Stomach smooth muscle (tissue), 2 donors: ENCODE results near the gene HELZ.
"Not testable (repeated sequence)": the region's sequence is repeated elsewhere in the genome, so short reads cannot be mapped to it uniquely, and the experiment has no call there.

ENCODE experiments used
- H3K27ac ChIP-seq: one replicate; pipeline ENCODE4 v1.7.0; 2013; ENCODE audit warnings: mild to moderate bottlenecking, low read length, inconsistent platforms
- H3K27me3 ChIP-seq, 2 donors: one replicate each; pipeline ENCODE4 v1.7.0; 2013; ENCODE audit warnings: low read length in 2 of 2; ENCODE audit not compliant: insufficient read depth in 2 of 2, control insufficient read depth in 1 of 2
- H3K36me3 ChIP-seq, 2 donors: one replicate each; pipeline ENCODE4 v1.7.0; 2013; ENCODE audit warnings: low read length in 2 of 2; ENCODE audit not compliant: control insufficient read depth in 2 of 2, insufficient read depth in 2 of 2
- H3K4me1 ChIP-seq: one replicate; pipeline ENCODE4 v1.7.0; 2013; ENCODE audit warnings: low read length; ENCODE audit not compliant: control insufficient read depth, insufficient read depth
- H3K4me3 ChIP-seq, 2 donors: one replicate each; pipeline ENCODE4 v1.7.0; 2013; ENCODE audit warnings: low read length in 2 of 2
- H3K9ac ChIP-seq, 2 donors: one replicate each; pipeline ENCODE4 v1.7.0; 2013; ENCODE audit warnings: low read length in 2 of 2, mild to moderate bottlenecking in 1 of 2
- H3K9me3 ChIP-seq, 2 donors: one replicate each; pipeline ENCODE4 v1.7.0; 2013; ENCODE audit warnings: low read length in 2 of 2; ENCODE audit not compliant: control insufficient read depth in 2 of 2
- donor health status: healthy.
- donor health status: Pancreatic carcinoma.

The HELZ gene

DNA sequence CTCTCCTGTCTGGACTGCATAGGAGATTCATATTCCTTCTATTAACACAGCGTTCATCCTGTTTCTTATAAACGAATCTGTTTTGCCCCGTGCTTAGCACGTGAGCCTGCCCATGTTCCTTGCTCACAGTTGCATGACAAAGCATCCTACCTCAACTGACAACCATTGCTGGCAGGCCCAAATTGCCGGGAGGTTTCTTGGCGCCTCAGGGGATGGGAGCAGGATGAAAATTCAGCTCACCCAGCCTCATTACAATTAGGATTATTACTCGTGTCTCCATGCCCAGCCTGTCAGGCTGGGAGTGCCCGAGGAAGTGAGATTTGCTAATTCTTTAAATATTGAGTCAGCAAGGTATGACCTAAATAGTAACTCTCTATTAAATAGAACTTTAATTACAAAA lies 36.7 kb upstream of the HELZ start:
- Histone ChIP-seq H3K9ac (no peak overlapping the region), H3K27ac (no peak overlapping the region), H3K4me3 (no peak overlapping the region), H3K9me3 (no peaks in the 10 kb centered on the region), H3K36me3 (no peaks in the 10 kb centered on the region), H3K27me3 (no peaks in the 10 kb centered on the region), H3K4me1 (peaks cover 2% of the 10 kb centered on the region)

DNA sequence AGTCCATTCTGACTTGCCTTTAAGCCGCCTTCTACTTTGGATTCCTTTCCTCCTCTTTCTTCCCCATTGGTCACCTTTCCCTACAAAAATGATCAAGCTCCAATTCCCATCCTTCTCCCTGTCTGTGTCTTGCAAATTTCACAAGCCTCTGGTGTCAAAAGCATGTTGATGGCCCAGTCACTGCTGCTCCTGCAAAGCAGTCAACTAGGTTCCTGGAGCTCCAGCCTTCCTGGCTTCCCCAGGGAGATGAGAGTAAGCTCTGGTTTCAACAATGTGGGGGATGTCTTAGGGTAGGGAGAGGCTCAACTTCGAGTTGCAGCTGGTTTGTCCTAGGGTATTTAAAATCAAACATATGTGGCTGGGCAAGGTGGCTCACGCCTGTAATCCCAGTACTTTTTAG lies 36.1 kb upstream of the HELZ start:
- H3K9me3 ChIP-seq, result no peaks in the 10 kb centered on the region
- H3K27me3 ChIP-seq, result no peaks in the 10 kb centered on the region
- no peak overlapping the region for H3K4me3 ChIP-seq
- H3K27ac ChIP-seq, result no peak overlapping the region
- H3K4me1 ChIP-seq, result peaks cover 2% of the 10 kb centered on the region
- no peaks in the 10 kb centered on the region for H3K36me3 ChIP-seq
- H3K9ac ChIP-seq, result no peak overlapping the region

DNA sequence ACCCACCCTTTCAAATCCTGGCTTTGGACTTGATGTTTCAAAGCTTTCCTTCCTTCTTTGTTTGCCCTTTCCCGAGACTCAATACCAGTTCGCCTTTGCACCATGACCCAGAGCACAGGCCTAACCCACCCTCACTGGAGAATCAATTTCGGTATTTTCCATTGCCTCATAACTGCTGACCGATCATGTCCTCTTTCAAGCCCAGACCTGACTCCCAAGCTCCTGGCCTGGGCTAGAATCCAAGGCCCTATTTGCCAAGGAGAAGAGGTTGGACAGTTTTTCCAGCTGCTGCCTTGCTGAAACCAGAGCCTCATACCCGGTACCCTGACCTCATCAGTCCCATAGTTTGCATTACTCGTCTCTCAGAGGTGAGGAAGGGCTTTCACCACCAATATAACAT lies 35.3 kb upstream of the HELZ start:
- H3K27ac ChIP-seq, result no peak overlapping the region
- H3K4me1 ChIP-seq, result peaks cover 2% of the 10 kb centered on the region
- H3K27me3 ChIP-seq, result no peaks in the 10 kb centered on the region
- H3K9ac ChIP-seq, result no peak overlapping the region
- no peaks in the 10 kb centered on the region for H3K9me3 ChIP-seq
- no peak overlapping the region for H3K4me3 ChIP-seq
- H3K36me3 ChIP-seq, result no peaks in the 10 kb centered on the region

DNA sequence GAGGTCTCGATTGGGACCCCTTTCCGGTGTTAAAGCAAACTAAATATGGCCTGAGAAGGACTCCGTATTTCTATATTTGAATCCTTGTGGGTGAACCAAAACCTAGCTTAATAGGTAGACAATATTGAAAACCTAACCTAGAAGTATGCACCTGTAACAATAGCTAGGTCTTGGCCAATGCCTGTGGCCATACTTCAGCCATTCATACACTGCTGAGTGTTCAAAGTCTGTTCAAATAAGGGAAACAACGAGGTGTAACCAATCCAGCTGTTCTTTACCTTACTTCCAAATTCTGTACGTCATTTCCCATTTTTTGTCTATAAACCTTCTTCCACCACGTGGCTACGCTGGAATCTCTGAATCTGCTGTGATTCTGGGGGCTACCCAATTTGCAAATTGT lies 34.1 kb upstream of the HELZ start:
- H3K36me3 ChIP-seq, result no peaks in the 10 kb centered on the region
- no peak overlapping the region for H3K4me3 ChIP-seq
- H3K9ac ChIP-seq, result no peak overlapping the region
- no peak overlapping the region for H3K27ac ChIP-seq
- no peaks in the 10 kb centered on the region for H3K27me3 ChIP-seq
- peaks cover 2% of the 10 kb centered on the region for H3K4me1 ChIP-seq
- no peaks in the 10 kb centered on the region for H3K9me3 ChIP-seq

DNA sequence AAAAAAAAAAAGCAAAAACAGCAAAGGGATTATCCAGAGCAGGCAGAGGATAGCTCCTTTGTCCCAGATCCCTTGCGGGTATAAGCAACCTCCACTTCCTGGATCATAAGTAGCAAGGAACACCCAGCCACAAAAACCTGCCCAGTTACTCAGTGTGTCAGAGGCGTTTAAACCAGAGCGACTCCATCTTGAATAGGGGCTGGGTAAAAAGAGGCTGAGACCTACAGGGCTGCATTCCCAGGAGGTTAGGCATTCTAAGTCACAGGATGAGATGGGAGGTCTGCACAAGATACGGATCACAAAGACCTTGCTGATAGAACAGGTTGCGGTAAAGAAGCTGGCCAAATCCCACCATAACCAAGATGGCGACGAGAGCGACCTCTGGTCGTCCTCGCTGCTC lies 33.4 kb upstream of the HELZ start:
- H3K27ac ChIP-seq, result no peak overlapping the region

DNA sequence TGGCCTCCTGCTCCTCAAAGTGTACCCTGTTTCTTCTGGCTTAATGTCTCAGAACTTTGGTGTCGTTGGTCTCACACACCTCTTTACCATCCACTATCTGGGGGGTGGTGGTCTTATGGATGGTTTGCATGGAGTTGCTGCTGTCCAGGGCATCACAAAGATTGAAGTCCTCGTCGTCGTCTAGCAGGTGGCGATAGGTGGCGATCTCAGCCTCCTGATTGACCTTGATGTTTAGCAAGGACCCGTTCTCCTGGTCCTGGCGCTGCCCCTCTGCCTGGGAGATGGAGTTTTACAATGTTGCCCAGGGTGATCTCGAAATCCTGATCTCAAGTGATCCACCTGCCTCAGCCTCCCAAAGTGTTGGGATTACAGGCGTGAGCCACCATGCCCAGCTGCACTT lies 31.1 kb upstream of the HELZ start:
- H3K9me3 ChIP-seq, result no peaks in the 10 kb centered on the region
- H3K36me3 ChIP-seq, result no peaks in the 10 kb centered on the region
- H3K9ac ChIP-seq, result no peak overlapping the region

More for the DNA sequence above, 33.4 kb upstream of the HELZ start:
- Histone ChIP-seq H3K36me3 (no peaks in the 10 kb centered on the region), H3K27me3 (no peaks in the 10 kb centered on the region), H3K4me1 (peaks cover under 1% of the 10 kb centered on the region), H3K9me3 (no peaks in the 10 kb centered on the region), H3K4me3 (no peak overlapping the region), H3K9ac (no peak overlapping the region)

DNA sequence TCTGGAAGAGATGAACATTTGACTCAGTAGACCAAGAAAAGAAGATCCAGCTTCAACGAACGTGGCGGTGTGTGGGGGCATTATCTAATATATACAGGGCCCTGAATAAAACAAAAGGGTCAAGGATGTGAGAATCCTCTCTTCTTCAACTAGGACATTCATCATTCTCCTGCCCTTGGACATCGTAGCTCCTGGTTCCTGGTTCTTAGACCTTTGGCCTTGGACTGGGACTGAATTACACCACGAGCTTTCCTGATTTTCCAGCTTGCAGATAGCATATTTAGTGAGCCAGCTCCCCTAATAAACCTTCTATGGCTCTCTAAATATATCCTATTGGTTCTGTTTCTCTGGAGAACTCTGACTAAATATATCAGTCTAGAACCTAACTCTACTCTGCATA lies 29.5 kb upstream of the HELZ start:
- Histone ChIP-seq H3K27ac (no peak overlapping the region), H3K27me3 (no peaks in the 10 kb centered on the region), H3K4me1 (no peaks in the 10 kb centered on the region), H3K9me3 (no peaks in the 10 kb centered on the region), H3K4me3 (no peak overlapping the region), H3K9ac (no peak overlapping the region), H3K36me3 (no peaks in the 10 kb centered on the region)

More for the DNA sequence above, 31.1 kb upstream of the HELZ start:
- Histone ChIP-seq H3K4me1 (no peaks in the 10 kb centered on the region), H3K27me3 (no peaks in the 10 kb centered on the region), H3K27ac (no peak overlapping the region), H3K4me3 (no peak overlapping the region)

DNA sequence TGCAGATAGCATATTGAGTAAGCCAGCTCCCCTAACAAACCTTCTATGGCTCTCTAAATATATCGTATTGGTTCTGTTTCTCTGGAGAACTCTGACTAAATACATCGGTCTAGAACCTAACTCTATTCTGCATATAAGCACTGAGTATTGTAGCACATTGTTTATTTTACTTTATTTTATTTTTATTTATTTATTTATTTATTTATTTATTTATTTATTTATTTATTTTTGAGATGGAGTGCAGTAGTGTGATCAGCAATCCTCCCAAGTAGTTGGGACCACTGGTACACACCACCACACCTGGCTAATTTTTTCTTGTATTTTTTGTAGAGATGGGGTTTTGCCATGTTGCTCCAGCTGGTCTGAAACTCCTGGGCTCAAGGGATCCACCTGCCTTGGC lies 28.9 kb upstream of the HELZ start:
- Histone ChIP-seq H3K27me3 (no peaks in the 10 kb centered on the region), H3K4me3 (no peak overlapping the region)

DNA sequence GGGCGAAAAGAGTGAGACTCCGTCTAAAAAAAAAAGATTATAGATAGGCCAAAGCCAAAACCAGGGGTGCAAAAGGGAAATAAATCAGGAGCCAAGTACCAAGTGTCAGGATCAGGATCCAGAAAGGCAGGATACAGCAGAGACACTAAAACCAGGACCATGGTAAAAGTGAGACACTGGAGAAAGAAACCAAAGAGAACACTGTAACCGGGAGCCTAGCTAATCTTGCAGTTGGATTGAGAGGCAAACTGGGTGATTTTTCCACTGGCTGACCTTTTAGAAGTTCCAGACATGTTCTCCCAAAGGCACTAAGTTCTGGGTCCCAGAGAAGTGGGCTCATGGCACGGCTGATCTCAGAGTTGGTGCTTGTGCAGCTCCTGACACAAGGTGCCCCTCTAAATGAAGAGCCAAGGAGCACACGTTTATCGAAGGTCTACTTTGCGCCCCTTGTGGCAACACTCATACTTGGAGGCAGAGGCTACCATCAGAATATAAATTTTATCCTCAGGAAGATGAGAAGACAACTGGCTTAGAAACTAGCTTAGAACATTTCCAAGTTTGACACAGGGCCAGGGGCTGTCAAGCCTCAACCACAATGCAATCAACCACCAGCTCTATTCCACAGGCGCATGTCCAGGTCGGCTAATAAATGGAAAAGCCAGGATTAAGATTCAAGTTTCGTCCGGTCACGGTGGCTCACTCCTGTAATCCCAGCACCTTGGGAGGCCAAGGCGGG lies 27.5 kb upstream of the HELZ start:
- Histone ChIP-seq H3K36me3 (no peaks in the 10 kb centered on the region), H3K27me3 (no peaks in the 10 kb centered on the region), H3K9ac (no peak overlapping the region), H3K4me3 (no peak overlapping the region), H3K4me1 (no peaks in the 10 kb centered on the region), H3K9me3 (no peaks in the 10 kb centered on the region), H3K27ac (no peak overlapping the region)

More for the DNA sequence above, 28.9 kb upstream of the HELZ start:
- no peak overlapping the region for H3K27ac ChIP-seq
- H3K9ac ChIP-seq, result no peak overlapping the region
- no peaks in the 10 kb centered on the region for H3K4me1 ChIP-seq
- no peaks in the 10 kb centered on the region for H3K36me3 ChIP-seq
- H3K9me3 ChIP-seq, result no peaks in the 10 kb centered on the region

DNA sequence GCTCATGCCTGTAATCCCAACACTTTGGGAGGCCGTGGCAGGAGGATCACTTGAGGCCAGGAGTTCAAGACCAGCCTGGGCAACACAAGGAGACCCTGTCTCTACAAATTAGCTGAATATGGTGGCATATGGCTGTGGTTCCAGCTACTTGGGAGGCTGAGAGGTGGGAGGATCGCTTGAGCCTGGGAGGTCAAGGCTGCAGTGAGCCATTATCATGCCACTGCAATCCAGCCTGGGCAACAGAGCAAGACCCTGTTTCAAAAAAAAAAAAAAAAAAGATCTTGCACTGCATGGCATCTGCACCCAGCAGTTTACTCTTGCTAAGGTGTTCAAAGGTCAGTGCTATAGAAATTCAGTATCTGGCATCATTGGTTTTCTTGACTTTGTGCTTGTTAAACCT lies 26.2 kb upstream of the HELZ start:
- H3K27ac ChIP-seq, H3K4me1 ChIP-seq: not testable (repeated sequence)

DNA sequence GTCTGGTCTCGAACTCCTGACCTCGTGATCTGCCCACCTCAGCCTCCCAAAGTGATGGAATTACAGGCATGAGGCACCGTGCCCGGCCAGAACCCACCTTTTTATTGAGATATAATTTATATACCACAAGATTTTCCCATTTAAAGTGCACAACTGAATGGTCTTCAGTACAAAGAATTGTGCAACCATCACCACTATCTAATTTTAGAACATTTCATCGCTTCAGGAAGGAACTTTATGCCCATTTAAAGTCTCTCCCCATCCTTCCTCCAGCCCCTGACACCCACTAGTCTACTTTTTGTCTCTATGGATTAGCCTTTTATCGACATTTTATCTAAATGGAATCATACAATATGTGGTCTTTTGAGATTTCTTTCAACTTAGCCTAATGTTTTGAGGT lies 25.4 kb upstream of the HELZ start:
- Histone ChIP-seq H3K36me3 (no peaks in the 10 kb centered on the region), H3K9ac (no peak overlapping the region), H3K4me3 (no peak overlapping the region), H3K27ac (no peak overlapping the region), H3K4me1 (no peaks in the 10 kb centered on the region), H3K9me3 (no peaks in the 10 kb centered on the region), H3K27me3 (no peaks in the 10 kb centered on the region)

More for the DNA sequence above, 26.2 kb upstream of the HELZ start:
- H3K4me3 ChIP-seq, H3K27me3 ChIP-seq, H3K9ac ChIP-seq, H3K9me3 ChIP-seq, H3K36me3 ChIP-seq: not testable (repeated sequence)
